ENCODE measurements around the gene PCDH19.

The PCDH19 gene

GRCh38 chrX:100409610-100410590 is at the start of gene PCDH19:
Gene PCDH19, minus strand, starts transcription at chrX:100410273. Its CDS starts 1,676 bp downstream, at chrX:100408597.
- peak; percentile 2 for DNase-seq (ENCODE audit: low read depth)

- no peak for DNase-seq (ENCODE audit: low read depth)
These were observed 39.9 kb upstream of the PCDH19 start for GRCh38 chrX:100449696-100450608.

- peak; percentile 33 for DNase-seq (ENCODE audit: low read depth)
These were observed 37.8 kb upstream of the PCDH19 start for GRCh38 chrX:100447655-100448397.

- DNase-seq (ENCODE audit: low read depth): no peak
These were observed 35.5 kb upstream of the PCDH19 start for GRCh38 chrX:100445593-100445992.

- peak; percentile 2 for DNase-seq (ENCODE audit: low read depth)
These were observed 31.2 kb upstream of the PCDH19 start for GRCh38 chrX:100441321-100441720.

- no peak for DNase-seq (ENCODE audit: low read depth)
These were observed 29.9 kb upstream of the PCDH19 start for GRCh38 chrX:100440006-100440405.

- DNase-seq (ENCODE audit: low read depth): no peak
These were observed 25.7 kb upstream of the PCDH19 start for GRCh38 chrX:100435726-100436125.

- DNase-seq (ENCODE audit: low read depth): peak; percentile 1
These were observed 13.9 kb upstream of the PCDH19 start for GRCh38 chrX:100424012-100424411.

GRCh38 chrX:100418556-100418955 is 8.5 kb upstream of the PCDH19 start:
- no peak for DNase-seq (ENCODE audit: low read depth)

GRCh38 chrX:100417681-100418080 is 7.6 kb upstream of the PCDH19 start:
- no peak for DNase-seq (ENCODE audit: low read depth)

- peak; percentile 59 for DNase-seq (ENCODE audit: low read depth)
These were observed 3.2 kb upstream of the PCDH19 start for GRCh38 chrX:100413229-100413628.

- no peak for DNase-seq (ENCODE audit: low read depth)
These were observed 2.0 kb upstream of the PCDH19 start for GRCh38 chrX:100411802-100412715.

- DNase-seq (ENCODE audit: low read depth): no peak
These were observed 1.1 kb upstream of the PCDH19 start for GRCh38 chrX:100410901-100411801.

GRCh38 chrX:100408713-100409609 is 1.1 kb downstream of the PCDH19 start:
- no peak for DNase-seq (ENCODE audit: low read depth)

- DNase-seq (ENCODE audit: low read depth): no peak
These were observed 2.0 kb downstream of the PCDH19 start for GRCh38 chrX:100407784-100408712.

- no peak for DNase-seq (ENCODE audit: low read depth)
These were observed 2.8 kb downstream of the PCDH19 start for GRCh38 chrX:100407147-100407783.

- DNase-seq (ENCODE audit: low read depth): no peak
These were observed 4.6 kb downstream of the PCDH19 start for GRCh38 chrX:100405424-100405823.
